Measurements from ENCODE around the gene EFHC1.

EFHC1 gene, protein sequence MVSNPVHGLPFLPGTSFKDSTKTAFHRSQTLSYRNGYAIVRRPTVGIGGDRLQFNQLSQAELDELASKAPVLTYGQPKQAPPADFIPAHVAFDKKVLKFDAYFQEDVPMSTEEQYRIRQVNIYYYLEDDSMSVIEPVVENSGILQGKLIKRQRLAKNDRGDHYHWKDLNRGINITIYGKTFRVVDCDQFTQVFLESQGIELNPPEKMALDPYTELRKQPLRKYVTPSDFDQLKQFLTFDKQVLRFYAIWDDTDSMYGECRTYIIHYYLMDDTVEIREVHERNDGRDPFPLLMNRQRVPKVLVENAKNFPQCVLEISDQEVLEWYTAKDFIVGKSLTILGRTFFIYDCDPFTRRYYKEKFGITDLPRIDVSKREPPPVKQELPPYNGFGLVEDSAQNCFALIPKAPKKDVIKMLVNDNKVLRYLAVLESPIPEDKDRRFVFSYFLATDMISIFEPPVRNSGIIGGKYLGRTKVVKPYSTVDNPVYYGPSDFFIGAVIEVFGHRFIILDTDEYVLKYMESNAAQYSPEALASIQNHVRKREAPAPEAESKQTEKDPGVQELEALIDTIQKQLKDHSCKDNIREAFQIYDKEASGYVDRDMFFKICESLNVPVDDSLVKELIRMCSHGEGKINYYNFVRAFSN

DNA sequence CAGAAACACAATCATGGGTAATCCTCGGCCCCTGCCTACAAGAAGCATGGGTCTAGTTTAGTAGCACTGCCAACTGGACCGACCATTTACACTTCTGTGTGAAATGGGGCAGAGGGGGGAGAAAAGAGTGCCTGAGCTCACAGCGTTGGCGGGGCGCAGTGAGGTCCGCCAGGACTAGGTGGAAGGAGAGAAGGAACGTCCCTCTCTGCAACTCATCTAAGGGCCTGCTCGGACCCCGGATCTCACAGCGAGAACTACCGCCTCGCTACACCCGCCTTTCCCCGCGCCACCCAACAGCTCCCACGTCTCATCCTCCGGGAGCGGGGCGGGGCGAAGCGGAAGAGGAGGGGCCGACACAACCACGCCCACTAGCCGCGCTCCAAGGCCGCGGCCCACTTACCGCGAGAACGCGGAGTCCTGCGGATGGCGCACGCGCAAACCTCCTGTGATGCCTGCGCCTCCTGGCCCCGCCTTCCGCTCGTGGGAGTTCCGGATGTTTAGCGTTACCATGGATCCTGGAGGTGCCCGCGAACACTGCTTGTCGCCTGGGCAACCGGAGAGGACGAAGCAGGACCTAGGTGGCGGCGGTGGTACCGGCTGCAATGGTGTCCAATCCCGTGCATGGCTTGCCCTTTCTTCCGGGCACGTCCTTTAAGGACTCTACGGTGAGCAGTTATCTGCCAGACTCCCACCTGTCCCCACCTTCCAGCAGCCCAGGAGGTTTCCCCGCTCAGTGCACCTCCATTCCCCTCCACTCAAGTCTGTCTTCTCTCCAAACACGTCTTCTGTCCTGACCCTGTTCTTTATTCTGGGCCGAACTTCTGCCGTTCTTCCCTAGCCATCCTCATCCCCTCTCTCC, at the start of gene EFHC1:
Gene EFHC1 (plus strand): TSS at position 534 of the 859 bp plus-strand sequence. CDS start 69 bp downstream, at position 603.
- peak; percentile 96 for DNase-seq (ENCODE audit: low read depth)
- H3K4me3 ChIP-seq (ENCODE audit: control insufficient read depth, low read depth, low read length) = peak within 1 kb of the TSS; percentile 97
- no peak for TF ChIP-seq CTCF (conservative IDR thresholded peaks at IDR 0.05; ENCODE audit: control insufficient read depth, insufficient read depth, low read depth, low read length)

DNA sequence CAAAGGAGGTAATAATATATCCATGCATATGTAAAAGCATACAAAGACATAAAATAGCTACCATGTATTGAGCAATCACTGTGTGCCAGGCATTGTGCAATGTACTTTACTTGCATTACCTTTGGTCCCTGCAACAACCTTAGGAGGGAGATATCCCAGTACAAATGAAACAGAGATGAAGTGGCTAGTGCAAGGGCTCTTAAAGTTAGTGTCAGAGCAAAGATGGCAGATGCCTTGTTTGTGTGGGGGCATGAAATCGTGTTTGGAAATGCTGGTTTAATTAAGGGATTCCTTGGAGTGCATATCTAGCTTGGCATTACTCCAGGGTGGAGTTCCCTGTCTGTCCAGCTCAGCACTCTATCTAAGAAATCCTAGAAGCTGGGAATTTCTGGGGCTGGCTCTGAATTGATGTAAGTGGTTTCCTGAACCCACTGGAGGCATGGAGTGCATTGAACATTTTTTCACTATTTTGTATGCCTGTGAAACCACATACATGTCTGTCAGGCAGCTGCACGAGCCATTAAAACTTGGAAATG, 48.4 kb upstream of the EFHC1 start:
- no peak overlapping the region for H3K4me3 ChIP-seq (ENCODE audit: control insufficient read depth, low read depth, low read length)
- no peak for TF ChIP-seq CTCF (conservative IDR thresholded peaks at IDR 0.05; ENCODE audit: control insufficient read depth, insufficient read depth, low read depth, low read length)
- DNase-seq (ENCODE audit: low read depth) = peak; percentile 25

GRCh38 chr6:52373151-52373690, 46.9 kb upstream of the EFHC1 start:
- DNase-seq (ENCODE audit: low read depth) = no peak
- TF ChIP-seq CTCF (conservative IDR thresholded peaks at IDR 0.05; ENCODE audit: control insufficient read depth, insufficient read depth, low read depth, low read length) = no peak
- H3K4me3 ChIP-seq (ENCODE audit: control insufficient read depth, low read depth, low read length) = no peak overlapping the region

DNA sequence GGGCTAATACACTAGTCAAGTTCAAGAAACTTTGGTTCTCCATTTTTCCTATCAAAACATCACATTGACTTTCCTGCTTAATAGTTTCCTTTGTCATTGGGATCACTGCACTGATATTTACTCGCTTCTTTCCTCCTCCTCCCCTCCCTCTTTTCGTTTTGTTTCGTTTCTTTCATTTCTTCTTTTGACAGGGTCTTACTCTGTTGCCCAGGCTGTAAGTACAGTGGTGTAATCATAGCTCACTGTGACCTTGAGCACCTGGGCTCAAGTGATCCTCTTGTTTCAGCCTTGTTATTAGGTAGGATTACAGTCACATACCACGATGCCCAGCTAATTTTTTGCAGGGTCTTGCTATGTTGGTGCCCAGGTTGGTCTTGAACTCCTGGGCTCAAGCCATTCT, 45.9 kb upstream of the EFHC1 start:
- DNase-seq (ENCODE audit: low read depth) = no peak

DNA sequence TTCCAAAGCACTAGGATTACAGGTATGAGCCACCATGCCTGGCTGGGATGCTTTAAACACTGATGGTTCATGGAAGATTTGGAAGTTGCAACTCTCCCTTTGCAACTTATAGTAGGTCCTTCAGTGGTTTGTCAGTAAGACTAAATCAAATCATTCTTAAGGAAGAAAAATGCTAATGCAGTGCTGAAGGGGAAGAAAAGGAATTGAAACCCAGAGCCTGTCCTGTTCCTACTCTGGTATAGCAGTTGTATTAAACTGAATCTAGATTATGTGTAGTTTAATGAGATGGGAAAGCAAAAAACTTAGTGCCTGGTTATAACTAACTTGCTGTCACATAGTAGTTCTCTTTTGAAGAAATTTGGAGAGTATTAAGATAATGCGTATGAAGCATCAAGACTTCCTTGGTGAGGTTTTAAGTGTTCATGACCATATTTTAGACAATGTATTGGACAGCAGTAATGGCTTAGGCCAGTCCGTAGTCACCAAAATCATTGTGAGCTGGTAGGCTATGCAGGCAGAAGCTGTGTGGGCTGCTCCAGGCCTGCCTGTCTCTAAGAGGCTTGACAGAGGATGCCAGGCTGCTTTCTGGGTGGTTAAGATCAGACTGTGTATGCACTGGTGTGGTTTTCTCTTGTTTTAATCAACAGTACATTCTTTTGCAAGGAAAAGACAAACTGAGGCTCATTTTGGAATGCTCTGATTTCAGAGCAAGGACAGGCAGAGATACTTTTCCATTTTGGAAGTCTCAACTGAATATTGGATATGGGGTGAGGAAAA, 44.2 kb upstream of the EFHC1 start:
- no peak for DNase-seq (ENCODE audit: low read depth)
- H3K4me3 ChIP-seq (ENCODE audit: control insufficient read depth, low read depth, low read length) = no peak overlapping the region
- no peak for TF ChIP-seq CTCF (conservative IDR thresholded peaks at IDR 0.05; ENCODE audit: control insufficient read depth, insufficient read depth, low read depth, low read length)

More for the DNA sequence above, 45.9 kb upstream of the EFHC1 start:
- no peak overlapping the region for H3K4me3 ChIP-seq (ENCODE audit: control insufficient read depth, low read depth, low read length)
- TF ChIP-seq CTCF (conservative IDR thresholded peaks at IDR 0.05; ENCODE audit: control insufficient read depth, insufficient read depth, low read depth, low read length) = no peak
